PFSK-1 (cell line): Measurements from ENCODE around the gene SAG.

Source experiments
- FOXP2 ChIP-seq: optimal IDR thresholded peaks from 2 replicates; pipeline ENCODE3; 2011; ENCODE audit warnings: borderline replicate concordance, control low read depth, inconsistent platforms; ENCODE audit not compliant: insufficient read depth; ENCODE audit errors: extremely low read length, extremely low read depth
- POLR2AphosphoS5 ChIP-seq: IDR thresholded peaks from 2 replicates; pipeline ENCODE4 v1.6.1; 2012; ENCODE audit warnings: low read depth, mild to moderate bottlenecking, control low read depth, low read length, moderate library complexity
- REST ChIP-seq, 2 experiments: IDR thresholded peaks; 2 replicates each; pipeline versions ENCODE4 v1.6.1 to v1.8.0; 2011 to 2012; ENCODE audit warnings: low read depth in 2 of 2, low read length in 2 of 2, control low read depth in 1 of 2, inconsistent platforms in 1 of 2, mild to moderate bottlenecking in 1 of 2, moderate library complexity in 1 of 2; ENCODE audit not compliant: insufficient read depth in 1 of 2
- SIN3A ChIP-seq: IDR thresholded peaks from 2 replicates; pipeline ENCODE4 v1.6.1; 2012; ENCODE audit warnings: mild to moderate bottlenecking, low read length, moderate library complexity, borderline replicate concordance; ENCODE audit not compliant: insufficient read depth
- TAF1 ChIP-seq: IDR thresholded peaks from 2 replicates; pipeline ENCODE4 v1.6.1; 2012; ENCODE audit warnings: low read length, control low read depth, borderline replicate concordance; ENCODE audit not compliant: insufficient read depth

Gene SAG

GRCh38 chr2:233285921-233286320 is 21.7 kb upstream of the SAG start:
- TF ChIP-seq REST (IDR thresholded peaks at IDR 0.05; ENCODE audit: insufficient read depth in 1 of 2, low read depth in 2 of 2, low read length in 2 of 2) (no peak), POLR2AphosphoS5 (no peak), TAF1 (no peak), SIN3A (no peak)

- no peak for TF ChIP-seq FOXP2
- TF ChIP-seq REST (IDR thresholded peaks at IDR 0.05; ENCODE audit: insufficient read depth in 1 of 2, low read depth in 2 of 2, low read length in 2 of 2) = no peak
- no peak for TF ChIP-seq SIN3A
- no peak for TF ChIP-seq POLR2AphosphoS5
- no peak for TF ChIP-seq TAF1
Observed at GRCh38 chr2:233287871-233288270, 19.7 kb upstream of the SAG start.

DNA sequence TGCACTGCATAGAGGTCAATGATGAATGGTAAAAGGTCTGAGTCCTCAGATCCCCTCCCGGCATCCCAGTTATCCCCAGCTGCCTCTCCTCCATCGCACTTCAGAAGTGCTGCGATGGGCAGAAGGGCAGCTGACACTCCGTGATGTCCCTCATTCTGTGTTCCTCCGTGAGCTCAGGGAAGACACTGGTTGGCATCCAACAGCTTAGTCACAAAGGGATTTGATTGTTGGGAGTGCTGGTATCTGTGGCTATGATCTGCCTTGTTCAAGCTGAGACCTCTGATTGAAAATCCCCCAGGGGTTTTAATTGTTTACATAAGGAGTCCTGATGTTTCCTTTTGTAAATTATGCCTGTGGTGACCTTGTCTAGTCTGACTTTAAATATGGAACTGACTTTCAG is 19.0 kb upstream of the SAG start:
- TF ChIP-seq FOXP2 (no peak), TAF1 (no peak), REST (IDR thresholded peaks at IDR 0.05; ENCODE audit: insufficient read depth in 1 of 2, low read depth in 2 of 2, low read length in 2 of 2) (no peak), POLR2AphosphoS5 (no peak), SIN3A (no peak)

DNA sequence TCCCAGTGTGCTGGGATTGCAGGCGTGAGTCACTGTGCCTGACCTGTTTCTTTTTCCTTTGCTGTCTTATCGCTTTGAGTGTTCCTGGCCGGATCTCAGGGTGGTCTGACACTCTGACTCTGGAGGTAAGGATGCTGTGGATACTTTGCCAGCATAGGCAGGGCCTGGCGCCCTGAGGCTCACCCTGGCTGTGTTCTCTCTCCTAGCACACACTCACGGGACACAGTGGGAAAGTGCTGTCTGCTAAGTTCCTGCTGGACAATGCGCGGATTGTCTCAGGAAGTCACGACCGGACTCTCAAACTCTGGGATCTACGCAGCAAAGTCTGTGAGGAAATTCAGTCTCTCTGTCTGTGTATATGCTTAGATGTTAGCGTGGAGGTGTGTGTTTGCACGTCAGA is 18.0 kb upstream of the SAG start:
- TF ChIP-seq TAF1 = no peak

GRCh38 chr2:233290051-233290845 is 17.4 kb upstream of the SAG start:
- TF ChIP-seq SIN3A = no peak
- no peak for TF ChIP-seq REST (IDR thresholded peaks at IDR 0.05; ENCODE audit: insufficient read depth in 1 of 2, low read depth in 2 of 2, low read length in 2 of 2)
- no peak for TF ChIP-seq TAF1
- no peak for TF ChIP-seq POLR2AphosphoS5
- no peak for TF ChIP-seq FOXP2
